ENCODE results near the gene AMBRA1.

The AMBRA1 gene

GRCh38 chr11:46383404-46383758 is 210.4 kb downstream of the AMBRA1 start:
- H3K4me3 ChIP-seq: no peak overlapping the region
- H3K27ac ChIP-seq: no peak overlapping the region
- TF ChIP-seq CTCF (IDR thresholded peaks at IDR 0.05): no peak
- H3K27me3 ChIP-seq: peaks cover 0 to 73% of the 10 kb centered on the region in 2 donors
- intact Hi-C loops (cut with DNase I; ENCODE audit: low total_unique reads): no loop called here
- no peaks in the 10 kb centered on the region for H3K9me3 ChIP-seq
- H3K36me3 ChIP-seq: no peaks in the 10 kb centered on the region
- DNase-seq: no peak
- H3K4me1 ChIP-seq: peaks cover 5 to 34% (median 24%) of the 10 kb centered on the region in 4 donors

GRCh38 chr11:46382646-46383403 is 211.0 kb downstream of the AMBRA1 start:
- Histone ChIP-seq H3K36me3 (peaks cover 0 to 5% (median 0%) of the 10 kb centered on the region in 3 donors), H3K9me3 (no peaks in the 10 kb centered on the region), H3K27ac (no peak overlapping the region), H3K4me3 (peak overlapping the region in 1 of 2 donors; percentile 72), H3K27me3 (peaks cover 0 to 68% of the 10 kb centered on the region in 2 donors), H3K4me1 (peaks cover 5 to 34% (median 24%) of the 10 kb centered on the region in 4 donors)
- no peak for DNase-seq
- intact Hi-C loops (cut with DNase I; ENCODE audit: low total_unique reads): no loop called here
- TF ChIP-seq CTCF (IDR thresholded peaks at IDR 0.05): peak in 1 of 2 experiments; percentile 25

- peaks cover 0 to 13% (median 5%) of the 10 kb centered on the region in 3 donors for H3K36me3 ChIP-seq
- peaks cover 5 to 34% (median 24%) of the 10 kb centered on the region in 4 donors for H3K4me1 ChIP-seq
- DNase-seq: no peak
- H3K9me3 ChIP-seq: no peaks in the 10 kb centered on the region
- TF ChIP-seq CTCF (IDR thresholded peaks at IDR 0.05): no peak
- peaks cover 0 to 60% of the 10 kb centered on the region in 2 donors for H3K27me3 ChIP-seq
- no peak overlapping the region for H3K27ac ChIP-seq
- H3K4me3 ChIP-seq: peak overlapping the region; percentile 57 to 72
- intact Hi-C loops (cut with DNase I; ENCODE audit: low total_unique reads): no loop called here
These were observed 211.8 kb downstream of the AMBRA1 start for GRCh38 chr11:46381819-46382645.

- peak within 1 kb of the TSS; percentile 33 to 49 for H3K27ac ChIP-seq
- H3K4me1 ChIP-seq: peaks cover 5 to 34% (median 24%) of the 10 kb centered on the region in 4 donors
- TF ChIP-seq CTCF (IDR thresholded peaks at IDR 0.05): no peak
- H3K36me3 ChIP-seq: peaks cover 0 to 21% (median 13%) of the 10 kb centered on the region in 3 donors
- peak within 1 kb of the TSS; percentile 57 to 72 for H3K4me3 ChIP-seq
- intact Hi-C loops (cut with DNase I; ENCODE audit: low total_unique reads): no loop called here
- H3K27me3 ChIP-seq: peaks cover 0 to 52% of the 10 kb centered on the region in 2 donors
- no peak for DNase-seq
- no peaks in the 10 kb centered on the region for H3K9me3 ChIP-seq
These were observed 212.6 kb downstream of the AMBRA1 start, which contains the start of gene MDK for GRCh38 chr11:46381048-46381818. MDK (plus strand) TSS chr11:46381669; CDS start chr11:46382058, 389 bp downstream.
